Adrenal gland (tissue), 5 donors: ENCODE measurements around the gene PYGL.

Experiments used
- POLR2A ChIP-seq, 2 donors: fragments of 450-650 bp; IDR thresholded peaks; one replicate each; pipeline ENCODE4 v1.6.1; 2017; ENCODE audit warnings: antibody characterized with exemption in 2 of 2, mild to moderate bottlenecking in 2 of 2, moderate library complexity in 1 of 2
- TF ChIP-seq, protein P1 (sequence below), 6 experiments: fragments of 450-650 bp in 4 of 6; fragments of 200-600 bp in 2 of 6; sonication (generic) in 1 of 6; IDR thresholded peaks; 1 replicate in 5 of 6; 2 replicates in 1 of 6; pipeline versions ENCODE4 v1.5.1 to v1.8.0; 2016 to 2021; ENCODE audit warnings: antibody characterized with exemption in 6 of 6, mild to moderate bottlenecking in 2 of 6, moderate library complexity in 1 of 6
- donor health status: DM: no; HTN: no; CAD: no.

DNA sequence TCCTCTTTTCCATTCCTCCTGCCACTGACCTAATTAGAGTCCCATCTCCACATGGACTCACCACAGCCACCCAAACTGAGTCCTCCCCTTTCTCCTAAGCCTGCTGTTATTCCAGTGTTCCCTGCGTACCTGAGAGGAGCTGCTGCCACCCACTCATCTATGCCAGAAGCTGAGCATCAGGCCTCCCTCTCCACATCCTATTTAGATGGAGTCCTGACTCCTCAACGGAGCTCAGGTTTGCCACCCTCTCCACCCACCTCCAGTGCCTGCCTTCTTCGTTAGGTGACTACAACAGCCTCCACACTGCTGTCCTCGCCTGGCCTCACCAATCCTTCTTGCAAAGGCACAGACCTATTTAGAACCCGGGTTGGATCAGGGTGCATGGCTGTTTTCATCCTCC lies 87.6 kb downstream of the PYGL start:
- TF ChIP-seq, protein P1, sequence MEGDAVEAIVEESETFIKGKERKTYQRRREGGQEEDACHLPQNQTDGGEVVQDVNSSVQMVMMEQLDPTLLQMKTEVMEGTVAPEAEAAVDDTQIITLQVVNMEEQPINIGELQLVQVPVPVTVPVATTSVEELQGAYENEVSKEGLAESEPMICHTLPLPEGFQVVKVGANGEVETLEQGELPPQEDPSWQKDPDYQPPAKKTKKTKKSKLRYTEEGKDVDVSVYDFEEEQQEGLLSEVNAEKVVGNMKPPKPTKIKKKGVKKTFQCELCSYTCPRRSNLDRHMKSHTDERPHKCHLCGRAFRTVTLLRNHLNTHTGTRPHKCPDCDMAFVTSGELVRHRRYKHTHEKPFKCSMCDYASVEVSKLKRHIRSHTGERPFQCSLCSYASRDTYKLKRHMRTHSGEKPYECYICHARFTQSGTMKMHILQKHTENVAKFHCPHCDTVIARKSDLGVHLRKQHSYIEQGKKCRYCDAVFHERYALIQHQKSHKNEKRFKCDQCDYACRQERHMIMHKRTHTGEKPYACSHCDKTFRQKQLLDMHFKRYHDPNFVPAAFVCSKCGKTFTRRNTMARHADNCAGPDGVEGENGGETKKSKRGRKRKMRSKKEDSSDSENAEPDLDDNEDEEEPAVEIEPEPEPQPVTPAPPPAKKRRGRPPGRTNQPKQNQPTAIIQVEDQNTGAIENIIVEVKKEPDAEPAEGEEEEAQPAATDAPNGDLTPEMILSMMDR (IDR thresholded peaks at IDR 0.05) = no peak
- no peak for TF ChIP-seq POLR2A (IDR thresholded peaks at IDR 0.05)
